Activated T-helper 1 cell treated with anti-CD3 and anti-CD28 coated beads, Interleukin-12 subunit alpha, Interleukin-12 subunit beta, Interleukin-2, Interleukin-4 antibody, amounts not matched to agents 30 ng/mL and 10 ng/mL and 1 ng/mL, durations not matched to agents 14 hours and 24 hours and 36 hours (primary cell): ENCODE measurements around the gene FLYWCH2. TPM values are rescaled to one million over a fixed set of nuclear protein-coding genes. Genes with fewer than 3 reads are reported as not detected.
"Not testable (repeated sequence)": the region's sequence is repeated elsewhere in the genome, so short reads cannot be mapped to it uniquely, and the experiment has no call there.

ENCODE experiments used
- DNase-seq: peaks from one replicate; pipeline ENCODE4 v3.0.0; 2021; ENCODE audit warnings: low spot score
- H3K27ac Mint-ChIP-seq: one replicate; pipeline ENCODE4 v1.8.0; 2021; ENCODE audit warnings: mild to moderate bottlenecking, mixed read lengths
- H3K27me3 Mint-ChIP-seq: one replicate; pipeline ENCODE4 v1.8.0; 2022; ENCODE audit warnings: mild to moderate bottlenecking, moderate library complexity, mixed read lengths; ENCODE audit not compliant: insufficient read depth
- H3K36me3 Mint-ChIP-seq: one replicate; pipeline ENCODE4 v1.8.0; 2021; ENCODE audit warnings: low read depth, mixed read lengths
- H3K4me1 Mint-ChIP-seq: one replicate; pipeline ENCODE4 v1.8.0; 2021; ENCODE audit warnings: low read depth, mixed read lengths
- H3K4me3 Mint-ChIP-seq: one replicate; pipeline ENCODE4 v1.8.0; 2021; ENCODE audit warnings: mild to moderate bottlenecking, moderate library complexity, mixed read lengths
- H3K9me3 Mint-ChIP-seq: one replicate; pipeline ENCODE4 v1.8.0; 2021; ENCODE audit warnings: mixed read lengths
- intact Hi-C: fragments of 100-400 bp; cut with micrococcal nuclease; formaldehyde crosslinking; loops from one replicate; pipeline ENCODE4 v1.15.1; 2024
- total RNA-seq: library from RNA; stranded (reverse); gene quantifications from 2 replicates; pipeline ENCODE4 v1.2.3, GENCODE V29; 2022

Gene FLYWCH2
- total RNA-seq, 1 donor from 2014 or later = 22.9 TPM

DNA sequence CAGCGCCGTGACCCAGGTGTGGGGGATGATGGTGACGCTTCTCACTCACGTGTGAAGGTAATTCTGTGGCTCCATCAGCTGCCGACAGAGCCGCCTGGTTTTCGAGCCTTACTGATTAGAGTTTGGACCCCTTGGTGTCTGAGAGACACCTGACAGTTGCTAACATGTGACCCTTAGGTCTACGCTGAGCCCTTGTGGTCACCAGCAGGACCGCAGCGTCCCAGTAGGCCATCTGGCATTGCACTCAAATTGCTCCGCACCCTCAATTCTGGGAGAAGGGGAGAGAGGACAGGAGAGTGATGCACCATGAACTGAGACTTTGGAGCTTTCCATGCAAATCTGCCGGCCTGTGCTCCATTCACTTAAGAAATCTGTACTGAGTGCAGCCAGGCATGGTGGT, 31.2 kb downstream of the FLYWCH2 start:
- Mint-ChIP-seq H3K27me3 (peaks cover 6% of the 10 kb centered on the region), H3K9me3 (no peaks in the 10 kb centered on the region), H3K4me1 (peaks cover 23% of the 10 kb centered on the region), H3K4me3 (peak overlapping the region; percentile 31), H3K27ac (no peak overlapping the region), H3K36me3 (peaks cover 17% of the 10 kb centered on the region)
- DNase-seq = no peak
- intact Hi-C loops = no loop called here

DNA sequence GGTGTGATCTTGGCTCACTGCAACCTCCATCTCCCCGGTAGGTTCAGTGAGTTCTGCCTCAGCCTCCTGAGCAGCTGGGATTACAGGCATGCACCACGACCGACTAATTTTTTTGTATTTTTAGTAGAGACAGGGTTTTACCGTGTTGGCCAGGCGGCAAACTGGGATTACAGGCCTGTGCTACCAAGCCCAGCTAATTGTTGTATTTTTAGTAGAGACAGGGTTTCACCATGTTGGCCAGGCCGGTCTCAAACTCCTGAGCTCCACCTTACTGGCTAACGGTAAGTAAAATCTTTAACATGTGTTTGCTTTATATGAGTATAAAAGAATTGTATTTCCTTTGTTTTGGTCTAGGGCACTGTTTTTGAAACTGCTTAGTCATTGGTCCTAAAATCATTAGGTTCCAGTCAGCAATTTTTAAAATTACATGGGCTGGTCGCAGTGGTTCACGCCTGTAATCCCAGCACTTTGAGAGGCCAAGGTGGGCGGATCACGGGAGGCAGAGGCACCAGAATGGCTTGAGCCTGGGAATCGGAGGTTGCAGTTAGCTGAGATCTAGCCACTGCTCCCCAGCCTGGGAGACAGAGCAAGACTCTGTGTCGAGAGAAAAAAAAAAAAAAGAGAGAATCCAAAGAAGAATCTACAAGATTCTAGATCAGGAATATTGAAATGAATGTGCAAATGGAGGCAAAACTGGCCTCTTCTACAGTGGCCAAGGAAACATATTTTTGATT, 32.3 kb downstream of the FLYWCH2 start:
- intact Hi-C loops = no loop called here

DNA sequence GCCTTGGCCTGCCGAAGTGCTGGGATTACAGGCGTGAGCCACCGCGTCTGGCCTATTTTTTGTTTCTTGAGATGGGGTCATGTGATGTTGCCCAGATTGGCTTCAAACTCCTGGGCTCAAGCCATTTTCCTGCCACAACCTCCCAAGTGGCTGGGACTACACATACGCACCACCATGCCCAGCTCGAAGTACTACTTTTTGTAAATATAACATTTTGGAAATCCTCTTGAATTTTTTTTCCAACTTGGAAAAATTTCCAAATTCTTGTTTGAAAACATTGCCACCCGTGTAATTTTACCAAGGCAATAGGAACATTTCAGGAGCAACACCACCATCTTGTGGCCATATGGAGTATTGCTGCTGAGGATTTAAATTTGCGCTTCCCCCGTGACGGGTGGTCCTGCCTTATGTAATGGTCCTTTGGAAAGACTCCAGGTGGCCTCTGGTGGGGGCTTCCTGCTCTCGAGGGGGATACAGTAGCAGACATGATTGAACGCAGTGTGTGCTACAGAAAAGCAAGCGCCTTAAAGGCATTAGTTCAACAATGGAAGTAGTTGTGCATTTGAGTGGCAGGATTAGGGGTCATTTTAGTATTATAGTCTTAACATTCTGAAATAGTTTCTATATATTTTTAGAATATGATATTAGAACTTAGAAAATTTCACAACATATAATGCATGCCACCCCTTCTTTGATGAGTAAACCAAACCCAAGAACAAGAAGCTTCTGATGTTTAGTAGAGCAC, 36.7 kb downstream of the FLYWCH2 start:
- Mint-ChIP-seq H3K27me3 (no peaks in the 10 kb centered on the region), H3K4me3 (no peak overlapping the region), H3K4me1 (peaks cover 12% of the 10 kb centered on the region), H3K36me3 (peaks cover 14% of the 10 kb centered on the region), H3K27ac (no peak overlapping the region), H3K9me3 (no peaks in the 10 kb centered on the region)
- intact Hi-C loops = loop anchor here (1.0 kb wide), 4 partner anchors 8 to 45 kb away; partner anchors contain the start of gene FLYWCH1
- peak; percentile 43 for DNase-seq

More for the DNA sequence above, 32.3 kb downstream of the FLYWCH2 start:
- Mint-ChIP-seq H3K4me3 (no peak overlapping the region), H3K9me3 (no peaks in the 10 kb centered on the region), H3K36me3 (peaks cover 19% of the 10 kb centered on the region), H3K27ac (peak overlapping the region; percentile 58), H3K4me1 (peaks cover 28% of the 10 kb centered on the region), H3K27me3 (peaks cover 4% of the 10 kb centered on the region)
- no peak for DNase-seq

DNA sequence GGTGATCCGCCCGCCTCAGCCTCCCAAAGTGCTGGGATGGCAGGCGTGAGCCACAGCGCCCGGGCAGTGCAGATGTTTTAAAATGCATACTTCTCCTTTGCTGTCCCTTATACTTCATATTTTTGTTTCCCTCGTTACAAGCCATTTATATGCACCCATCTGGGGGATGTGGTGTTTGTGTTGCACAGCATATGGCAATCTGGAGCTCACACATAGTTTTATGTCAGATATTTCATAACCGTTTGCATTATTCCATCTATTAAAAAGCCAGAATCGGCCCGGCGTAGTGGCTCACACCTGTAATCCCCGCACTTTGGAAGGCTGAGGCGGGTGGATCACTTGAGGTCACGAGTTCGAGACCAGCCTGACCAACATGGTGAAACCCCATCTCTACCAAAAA, 40.5 kb downstream of the FLYWCH2 start:
- no peaks in the 10 kb centered on the region for H3K27me3 Mint-ChIP-seq
- peaks cover 8% of the 10 kb centered on the region for H3K36me3 Mint-ChIP-seq
- DNase-seq = no peak
- H3K4me1 Mint-ChIP-seq = peaks cover 28% of the 10 kb centered on the region
- no peak overlapping the region for H3K4me3 Mint-ChIP-seq
- no peak overlapping the region for H3K27ac Mint-ChIP-seq
- H3K9me3 Mint-ChIP-seq = no peaks in the 10 kb centered on the region
- intact Hi-C loops = no loop called here

DNA sequence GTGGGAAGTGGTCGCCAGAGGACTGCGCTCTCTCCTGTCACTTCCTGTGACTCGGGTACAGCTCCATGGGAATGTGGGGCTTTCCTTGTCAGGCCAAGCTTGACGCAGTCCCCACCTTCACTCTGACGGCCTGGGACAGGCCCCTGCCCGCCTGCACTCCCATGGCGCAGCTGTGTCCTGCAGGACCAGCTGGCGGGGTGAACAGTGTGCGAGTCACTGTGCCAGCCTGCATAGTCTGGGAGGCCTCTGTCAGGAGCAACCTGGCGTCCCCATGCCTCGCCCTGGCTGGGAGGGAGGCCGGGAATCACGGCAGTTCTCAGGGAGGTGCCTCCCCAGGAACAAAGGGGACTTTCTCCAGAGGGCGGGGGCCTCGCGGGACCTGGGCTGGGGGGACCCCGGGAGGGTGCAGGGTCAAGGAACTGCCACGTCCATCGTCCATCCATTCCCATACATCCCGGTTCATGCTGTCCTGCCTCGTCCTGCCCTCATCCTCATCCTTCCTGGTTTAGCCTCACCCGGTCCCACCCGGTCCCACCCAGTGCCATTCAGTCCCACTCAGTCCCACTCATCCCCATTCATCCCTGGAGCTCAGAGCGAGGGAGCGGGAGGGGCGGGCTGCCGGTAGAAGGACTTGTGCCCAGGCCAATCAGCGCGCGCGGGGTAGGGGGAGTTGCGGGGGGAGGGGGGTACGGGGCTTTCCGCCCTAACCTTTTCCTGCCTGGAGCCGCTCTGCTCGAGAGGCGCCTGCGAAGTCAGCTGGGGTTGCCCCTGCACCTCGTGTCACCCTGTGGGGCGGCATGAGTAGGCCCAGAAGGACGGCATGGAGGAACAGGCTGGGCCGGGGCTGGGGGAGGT, 42.1 kb downstream of the FLYWCH2 start:
- peaks cover 23% of the 10 kb centered on the region for H3K4me1 Mint-ChIP-seq
- no peaks in the 10 kb centered on the region for H3K27me3 Mint-ChIP-seq
- H3K36me3 Mint-ChIP-seq = peaks cover 6% of the 10 kb centered on the region
- H3K27ac Mint-ChIP-seq = no peak overlapping the region
- DNase-seq = no peak
- no peak overlapping the region for H3K4me3 Mint-ChIP-seq
- intact Hi-C loops = no loop called here
- no peaks in the 10 kb centered on the region for H3K9me3 Mint-ChIP-seq

DNA sequence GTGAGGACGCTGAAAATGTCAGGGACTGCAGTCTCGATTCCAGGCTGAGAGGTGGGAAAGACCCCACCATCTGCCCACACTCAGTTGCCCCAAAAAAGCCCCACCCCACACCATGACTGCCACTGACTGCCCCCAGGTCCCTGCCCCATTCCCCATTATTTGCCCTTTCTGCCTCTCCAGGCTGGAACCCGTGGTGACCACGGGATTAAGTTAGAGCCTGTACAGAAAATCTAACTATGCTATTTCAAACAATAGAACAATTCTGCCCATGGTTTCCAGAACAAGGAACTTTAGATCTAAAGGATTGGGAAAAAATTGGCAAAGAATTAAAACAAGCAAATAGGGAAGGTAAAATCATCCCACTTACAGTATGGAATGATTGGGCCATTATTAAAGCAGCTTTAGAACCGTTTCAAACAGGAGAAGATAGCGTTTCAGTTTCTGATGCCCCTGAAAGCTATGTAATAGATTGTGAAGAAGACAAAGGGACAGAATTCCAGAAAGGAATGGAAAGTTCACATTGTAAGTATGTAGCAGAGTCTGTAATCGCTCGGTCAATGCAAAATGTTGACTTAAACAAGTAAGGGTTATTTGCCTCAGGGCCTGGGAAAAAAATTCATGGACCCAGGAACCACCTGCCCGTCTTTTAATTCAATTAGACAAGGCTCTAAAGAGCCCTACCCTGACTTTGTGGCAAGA, 43.1 kb downstream of the FLYWCH2 start:
- Mint-ChIP-seq H3K27ac (no peak overlapping the region), H3K36me3 (peaks cover 6% of the 10 kb centered on the region), H3K4me3 (no peak overlapping the region), H3K9me3 (no peaks in the 10 kb centered on the region), H3K27me3 (no peaks in the 10 kb centered on the region), H3K4me1 (peaks cover 23% of the 10 kb centered on the region)
- intact Hi-C loops = loop anchor here (2.0 kb wide), 1 partner anchor 51 kb away; no protein-coding TSS in a partner anchor
- no peak for DNase-seq

DNA sequence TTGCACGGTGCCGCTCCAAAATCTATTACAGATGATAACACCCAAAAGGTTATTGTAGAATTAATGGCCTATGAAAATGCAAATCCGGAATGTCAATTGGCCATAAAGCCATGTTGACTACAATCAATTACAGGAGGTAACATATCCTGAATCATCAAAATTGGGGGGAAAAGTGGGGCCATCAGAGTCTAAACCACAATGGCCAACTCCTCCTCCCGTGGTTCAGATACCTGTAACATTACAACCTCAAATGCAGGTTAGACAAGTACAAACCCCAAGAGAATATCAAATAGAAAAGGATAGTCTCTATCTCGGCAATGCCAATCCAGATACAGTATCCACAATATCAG, 43.6 kb downstream of the FLYWCH2 start:
- peaks cover 23% of the 10 kb centered on the region for H3K4me1 Mint-ChIP-seq
- no peaks in the 10 kb centered on the region for H3K27me3 Mint-ChIP-seq
- no peaks in the 10 kb centered on the region for H3K9me3 Mint-ChIP-seq
- H3K27ac Mint-ChIP-seq = no peak overlapping the region
- peaks cover 6% of the 10 kb centered on the region for H3K36me3 Mint-ChIP-seq
- intact Hi-C loops = loop anchor here (2.0 kb wide), 1 partner anchor 52 kb away; no protein-coding TSS in a partner anchor
- DNase-seq = no peak
- H3K4me3 Mint-ChIP-seq = no peak overlapping the region

DNA sequence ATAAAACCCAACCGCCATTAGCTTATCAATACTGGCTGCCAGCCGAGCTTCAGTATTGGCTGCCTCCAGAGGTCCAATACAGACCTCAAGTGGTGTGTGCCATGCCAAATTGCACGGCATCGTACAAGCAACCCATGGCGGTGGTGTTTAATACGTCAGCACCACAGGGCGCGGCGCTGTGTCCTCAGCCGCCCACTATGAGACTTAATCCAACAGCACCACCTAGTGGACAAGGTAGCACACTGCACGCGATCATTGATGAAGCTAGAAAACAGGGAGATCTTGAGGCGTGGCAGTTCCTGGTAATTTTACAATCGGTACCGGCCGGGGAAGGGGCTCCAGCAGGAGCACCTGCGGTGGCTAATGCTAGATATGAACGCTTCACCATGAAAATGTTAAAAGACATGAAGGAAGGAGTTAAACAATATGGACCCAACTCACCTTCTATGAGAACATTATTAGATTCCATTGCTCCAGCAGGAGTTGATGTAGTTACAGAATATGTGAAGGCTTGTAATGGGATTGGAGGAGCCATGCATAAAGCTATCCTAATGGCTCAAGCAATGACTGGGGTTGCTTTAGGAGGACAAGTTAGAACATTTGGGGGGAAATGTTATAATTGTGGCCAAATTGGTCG, 44.1 kb downstream of the FLYWCH2 start:
- Mint-ChIP-seq H3K4me1 (peaks cover 21% of the 10 kb centered on the region), H3K27ac (no peak overlapping the region), H3K36me3 (peaks cover 6% of the 10 kb centered on the region), H3K27me3 (no peaks in the 10 kb centered on the region), H3K9me3 (no peaks in the 10 kb centered on the region), H3K4me3 (no peak overlapping the region)
- DNase-seq = peak; percentile 83
- intact Hi-C loops = loop anchor here (1.0 to 2.0 kb wide), 4 partner anchors 8 to 52 kb away; partner anchors contain the start of gene FLYWCH1

DNA sequence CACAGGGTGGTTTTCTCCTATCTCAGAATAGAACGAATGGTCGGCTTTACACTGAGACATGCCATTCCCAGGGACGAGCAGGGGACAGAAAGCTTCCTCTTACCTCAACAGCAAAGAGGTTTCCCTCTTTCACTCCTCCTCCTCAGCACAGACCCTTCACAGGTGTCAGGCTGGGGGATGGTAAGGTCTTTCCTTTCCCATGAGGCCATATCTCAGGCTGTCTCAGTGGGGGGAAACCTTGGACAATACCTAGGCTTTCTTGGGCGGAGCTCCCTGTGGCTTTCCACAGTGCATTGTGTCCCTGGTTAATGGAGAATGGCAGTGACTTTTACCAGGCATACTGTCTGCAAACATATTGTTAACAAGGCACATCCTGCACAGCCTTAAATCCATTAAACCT, 45.1 kb downstream of the FLYWCH2 start:
- H3K27ac Mint-ChIP-seq, H3K27me3 Mint-ChIP-seq, H3K9me3 Mint-ChIP-seq, intact Hi-C loops, H3K36me3 Mint-ChIP-seq, DNase-seq, H3K4me3 Mint-ChIP-seq: not testable (repeated sequence)
- peaks cover 16% of the 10 kb centered on the region for H3K4me1 Mint-ChIP-seq

DNA sequence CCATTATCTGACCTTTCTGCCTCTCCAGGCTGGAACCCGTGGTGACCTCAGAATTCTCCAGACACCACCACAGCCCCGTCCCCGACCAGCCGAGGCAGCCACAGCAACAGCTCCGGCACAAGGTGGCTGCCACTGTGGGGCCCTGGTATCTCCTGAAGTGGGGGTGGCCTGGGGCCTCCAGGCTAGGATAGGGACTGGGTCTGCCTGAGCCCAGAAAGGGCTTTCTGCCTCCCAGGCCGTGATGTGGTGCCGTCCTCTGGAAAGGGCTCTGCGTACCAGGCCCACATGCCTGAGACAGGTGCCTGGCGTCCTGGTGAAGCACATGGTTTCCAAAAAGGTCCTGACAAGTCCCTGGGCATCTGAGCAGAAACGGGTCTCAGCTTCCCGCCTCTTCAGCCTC, 45.8 kb downstream of the FLYWCH2 start:
- intact Hi-C loops = no loop called here
- Mint-ChIP-seq H3K27me3 (no peaks in the 10 kb centered on the region), H3K4me1 (peaks cover 16% of the 10 kb centered on the region), H3K4me3 (no peak overlapping the region), H3K9me3 (no peaks in the 10 kb centered on the region), H3K36me3 (no peaks in the 10 kb centered on the region), H3K27ac (no peak overlapping the region)
- DNase-seq = no peak

DNA sequence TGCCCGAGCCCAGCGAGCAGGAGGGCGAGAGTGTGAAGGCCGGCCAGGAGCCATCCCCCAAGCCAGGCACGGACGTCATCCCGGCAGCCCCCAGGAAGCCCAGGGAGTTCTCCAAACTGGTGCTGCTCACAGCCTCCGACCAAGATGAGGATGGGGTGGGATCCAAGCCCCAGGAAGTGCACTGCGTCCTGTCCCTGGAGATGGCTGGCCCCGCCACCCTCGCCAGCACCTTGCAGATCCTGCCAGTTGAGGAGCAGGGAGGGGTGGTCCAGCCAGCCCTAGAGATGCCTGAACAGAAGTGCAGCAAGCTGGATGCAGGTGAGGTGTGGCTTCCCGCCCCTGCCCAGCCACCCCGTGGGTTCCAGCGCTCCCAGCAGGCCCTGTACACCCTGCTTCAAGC, 46.7 kb downstream of the FLYWCH2 start:
- intact Hi-C loops = no loop called here
- DNase-seq = no peak
- Mint-ChIP-seq H3K27ac (no peak overlapping the region), H3K36me3 (peaks cover 8% of the 10 kb centered on the region), H3K4me1 (peaks cover 19% of the 10 kb centered on the region), H3K9me3 (no peaks in the 10 kb centered on the region), H3K27me3 (no peaks in the 10 kb centered on the region), H3K4me3 (no peak overlapping the region)

DNA sequence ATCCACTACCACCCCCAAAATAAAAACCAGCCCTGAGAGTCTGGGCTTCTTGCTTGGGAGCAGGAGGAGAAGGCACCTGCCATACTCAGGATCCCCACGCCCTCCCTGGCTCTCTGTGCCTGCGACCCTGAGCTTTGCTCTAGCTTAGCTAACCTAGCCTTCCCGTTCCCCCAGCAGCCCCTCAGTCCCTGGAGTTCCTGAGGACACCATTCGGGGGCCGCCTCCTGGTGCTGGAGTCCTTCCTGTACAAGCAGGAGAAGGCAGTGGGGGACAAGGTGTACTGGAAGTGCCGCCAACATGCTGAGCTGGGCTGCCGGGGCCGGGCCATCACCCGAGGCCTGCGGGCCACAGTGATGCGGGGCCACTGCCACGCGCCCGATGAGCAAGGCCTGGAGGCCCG, 47.2 kb downstream of the FLYWCH2 start:
- Mint-ChIP-seq H3K36me3 (peaks cover 10% of the 10 kb centered on the region), H3K27me3 (no peaks in the 10 kb centered on the region), H3K9me3 (no peaks in the 10 kb centered on the region), H3K4me1 (peaks cover 21% of the 10 kb centered on the region), H3K27ac (no peak overlapping the region), H3K4me3 (no peak overlapping the region)
- DNase-seq = no peak
- intact Hi-C loops = no loop called here
